ENCODE data around the gene MRM2.

The MRM2 gene

GRCh38 chr7:2185715-2186114 is 56.3 kb downstream of the MRM2 start:
- DNase-seq (ENCODE audit: low read depth, low spot score) = no peak
